GM15510 (cell line): ENCODE data around the gene CCDC171.

Experiments used
- POLR2A ChIP-seq: IDR thresholded peaks from 3 replicates; pipeline ENCODE4 v1.6.1; 2011; ENCODE audit warnings: borderline replicate concordance; ENCODE audit not compliant: insufficient read length; ENCODE audit errors: extremely low read depth

The CCDC171 gene

DNA sequence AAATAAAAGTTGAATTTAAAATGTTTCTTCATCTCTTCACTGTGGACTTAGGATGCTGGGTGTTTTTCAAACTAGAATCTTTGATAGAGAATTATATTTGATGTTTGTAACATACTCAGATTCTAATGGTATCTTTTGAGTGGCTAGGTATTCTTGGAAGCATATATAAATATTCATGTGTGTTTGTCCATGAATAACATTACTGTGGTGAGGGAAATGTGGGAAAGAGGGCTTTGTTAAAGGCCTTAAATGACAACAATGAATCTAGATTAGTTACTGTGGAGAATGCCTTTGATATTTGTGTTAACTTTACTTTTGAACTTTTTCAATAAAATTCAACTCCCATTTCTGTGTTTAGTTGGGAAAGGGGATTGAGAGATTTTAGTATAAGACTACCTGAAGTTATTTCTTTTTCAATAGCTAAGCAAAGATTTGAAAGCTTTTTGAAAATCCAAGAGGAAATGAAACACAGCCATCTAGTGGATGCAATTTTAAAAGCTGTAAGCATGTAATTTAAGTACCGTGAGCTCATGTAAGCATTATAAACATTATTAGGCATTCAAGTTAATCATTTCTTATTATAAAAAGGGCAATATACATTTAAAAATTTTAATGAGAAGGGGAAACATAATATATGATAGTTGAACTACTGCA is 69.6 kb downstream of the CCDC171 start:
- TF ChIP-seq POLR2A = no peak

DNA sequence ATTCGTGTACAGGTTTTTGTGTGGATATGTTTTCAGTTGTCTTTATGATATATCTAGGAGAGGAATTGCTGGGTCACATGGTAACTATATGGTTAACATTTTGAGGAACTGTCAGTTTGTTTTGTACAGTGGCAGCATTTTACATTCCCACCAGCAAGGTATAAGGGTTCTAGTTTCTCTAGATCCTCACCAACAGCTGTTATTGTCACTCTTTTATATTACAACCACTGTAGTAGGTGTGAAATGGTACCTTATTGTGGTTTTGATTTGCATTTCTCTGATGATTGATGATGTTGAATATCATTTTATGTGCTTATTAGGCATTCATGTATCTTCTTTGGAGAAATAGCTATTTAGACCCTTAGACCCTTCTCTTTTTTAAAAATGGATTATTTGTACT is 82.9 kb downstream of the CCDC171 start:
- no peak for TF ChIP-seq POLR2A

DNA sequence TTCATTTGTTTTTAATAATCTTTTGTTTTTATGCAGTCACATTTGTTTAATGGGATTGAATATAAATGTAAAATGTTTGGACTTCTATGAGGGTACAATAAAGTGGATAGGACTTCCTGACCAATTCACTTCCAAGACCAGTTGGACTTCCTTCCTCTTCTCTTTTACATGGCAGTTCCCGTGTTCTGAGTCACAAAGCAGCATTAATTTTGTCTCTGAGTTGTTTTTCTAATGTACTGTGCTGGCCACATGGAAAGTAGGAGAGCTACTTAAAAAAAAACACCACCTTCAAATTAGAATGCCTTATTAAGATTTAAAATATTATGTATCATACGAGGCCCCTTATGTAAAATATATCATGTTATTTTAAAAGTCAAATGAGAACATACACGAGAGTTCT is 87.3 kb downstream of the CCDC171 start:
- TF ChIP-seq POLR2A = no peak

DNA sequence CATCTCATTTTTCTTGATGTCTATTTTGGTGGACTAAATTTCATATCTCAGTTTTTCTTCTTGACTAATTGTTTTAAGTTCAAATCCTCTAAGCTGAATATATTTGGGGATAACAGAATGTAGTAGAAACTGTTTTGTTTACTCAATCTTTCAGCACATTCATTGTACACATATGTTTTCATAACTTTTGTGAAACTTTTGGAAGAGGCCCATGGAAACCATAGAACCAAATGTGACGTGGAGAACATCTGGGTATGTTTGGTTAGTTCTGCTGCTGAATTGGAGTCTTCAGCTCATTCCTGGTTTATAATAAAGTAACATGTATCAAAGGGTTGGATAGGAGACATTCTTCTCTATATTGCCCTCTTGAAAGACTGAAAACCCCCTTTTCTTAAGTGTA is 88.4 kb downstream of the CCDC171 start:
- no peak for TF ChIP-seq POLR2A

DNA sequence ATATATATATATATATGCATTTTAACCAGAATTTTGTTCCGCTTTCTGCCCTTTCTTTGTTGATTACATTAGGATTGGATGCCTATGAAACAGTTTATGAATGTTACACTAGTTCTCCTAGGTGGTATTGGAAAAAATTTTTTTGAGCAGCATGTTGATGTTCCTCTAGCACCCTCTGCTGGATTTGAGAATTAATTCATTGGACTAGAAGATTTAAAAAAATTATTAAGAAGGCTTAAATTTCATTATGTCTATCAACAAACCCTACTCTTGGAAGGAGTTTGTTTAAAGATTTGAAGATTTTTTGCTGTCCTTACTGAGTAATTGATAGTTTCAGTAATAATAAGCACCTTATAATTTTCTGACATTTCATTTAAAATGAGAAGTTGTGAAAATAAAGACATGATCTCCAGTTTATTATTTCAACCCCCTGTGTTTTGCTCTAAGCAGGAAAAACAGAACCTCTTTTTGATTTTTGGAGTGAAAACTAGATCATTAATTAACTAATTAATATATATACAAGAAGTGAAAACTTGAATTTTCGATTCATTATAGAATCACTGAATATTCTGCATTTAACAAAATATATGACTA is 89.6 kb downstream of the CCDC171 start:
- no peak for TF ChIP-seq POLR2A

DNA sequence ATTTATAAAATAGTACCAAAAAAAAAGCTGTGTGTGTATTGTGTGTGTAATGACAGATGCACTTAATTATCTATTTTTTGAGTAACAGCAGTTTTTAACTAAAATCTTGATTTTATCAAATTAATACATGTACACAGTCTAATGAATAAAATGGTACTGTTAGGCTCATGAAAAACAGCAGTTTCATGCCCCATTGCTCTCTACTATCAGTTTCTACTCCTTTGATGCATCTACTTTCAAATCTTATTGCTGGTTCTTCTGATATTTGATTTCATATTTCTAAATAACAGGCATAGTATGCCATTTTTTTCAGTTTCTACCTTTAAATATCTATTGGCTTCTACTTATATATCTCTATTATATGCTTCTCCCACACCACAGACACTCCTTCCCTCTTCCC is 117.4 kb downstream of the CCDC171 start:
- no peak for TF ChIP-seq POLR2A

DNA sequence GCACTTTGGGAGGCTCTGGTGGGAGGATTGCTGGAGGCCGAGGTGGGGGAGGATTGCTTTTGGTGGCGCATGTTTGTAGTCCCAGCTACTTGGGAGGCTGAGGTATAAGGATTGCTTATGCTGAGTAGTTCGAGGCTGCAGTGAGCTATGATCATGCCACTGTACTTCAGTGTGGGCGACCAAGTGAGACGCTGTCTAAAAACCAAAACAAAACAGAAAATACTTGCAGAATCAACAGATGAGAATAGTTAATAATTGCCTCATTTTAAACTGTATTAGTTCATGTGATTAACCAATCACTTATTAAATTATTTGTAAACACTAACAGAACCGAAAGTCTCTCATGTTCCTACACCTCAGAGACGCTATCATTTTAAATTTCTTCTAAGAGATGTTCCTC is 118.1 kb downstream of the CCDC171 start:
- TF ChIP-seq POLR2A = no peak

DNA sequence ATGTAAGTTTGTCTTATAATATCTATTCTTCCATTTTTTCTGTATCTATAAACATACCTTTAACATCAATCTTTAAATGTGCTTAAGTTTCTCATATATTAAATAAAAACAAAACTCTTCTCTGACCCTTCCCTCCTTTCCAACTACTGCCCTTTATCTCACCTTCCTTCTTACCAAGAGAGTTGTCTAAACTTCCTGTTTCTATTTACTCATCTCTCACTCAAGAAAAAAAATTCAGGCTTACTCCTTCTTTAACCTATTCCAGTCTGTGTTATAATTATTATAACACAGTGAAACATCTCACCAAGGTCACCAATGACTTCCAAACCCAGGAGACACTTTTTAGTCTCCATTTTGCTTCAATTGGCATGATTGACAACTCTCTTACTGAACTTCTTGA is 140.9 kb downstream of the CCDC171 start:
- no peak for TF ChIP-seq POLR2A

DNA sequence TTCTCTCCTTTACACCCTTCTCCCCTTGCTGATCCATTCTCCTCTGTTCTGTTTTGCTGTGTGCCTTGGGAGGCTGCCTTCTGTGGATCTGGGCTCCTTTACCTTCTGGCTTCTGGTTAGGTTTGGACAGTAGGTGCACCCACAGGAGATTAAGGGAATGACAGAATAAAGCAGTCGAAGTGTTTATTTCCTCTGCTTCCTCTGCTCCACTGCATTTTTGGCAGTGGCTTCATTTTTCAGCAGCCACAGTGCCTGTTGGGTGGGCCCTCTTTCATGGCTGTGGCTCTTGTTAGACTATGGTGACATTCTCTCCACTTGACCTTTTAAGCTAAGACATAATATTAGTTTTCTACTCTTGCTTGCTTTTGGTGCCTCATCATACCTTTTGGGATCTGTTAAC is 144.1 kb downstream of the CCDC171 start:
- TF ChIP-seq POLR2A = no peak

DNA sequence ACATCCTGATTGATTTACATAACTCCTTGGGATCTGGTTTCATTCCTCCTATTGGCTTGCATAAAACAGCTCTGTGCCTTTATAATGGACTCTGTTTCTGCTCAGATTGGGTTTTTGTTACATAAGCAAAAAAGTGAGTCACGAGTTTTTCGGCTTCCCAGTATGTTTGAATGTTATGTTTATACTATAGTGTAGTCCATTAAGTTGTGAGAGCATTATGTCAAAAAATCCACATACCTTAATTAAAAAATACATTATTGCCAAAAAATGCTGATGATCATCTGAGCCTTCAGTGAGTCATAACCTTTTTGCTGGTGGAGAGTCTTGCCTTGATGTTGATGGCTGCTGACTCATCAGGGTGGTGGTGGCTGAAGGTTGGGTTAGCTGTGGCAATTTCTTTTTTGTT is 144.6 kb downstream of the CCDC171 start:
- no peak for TF ChIP-seq POLR2A

DNA sequence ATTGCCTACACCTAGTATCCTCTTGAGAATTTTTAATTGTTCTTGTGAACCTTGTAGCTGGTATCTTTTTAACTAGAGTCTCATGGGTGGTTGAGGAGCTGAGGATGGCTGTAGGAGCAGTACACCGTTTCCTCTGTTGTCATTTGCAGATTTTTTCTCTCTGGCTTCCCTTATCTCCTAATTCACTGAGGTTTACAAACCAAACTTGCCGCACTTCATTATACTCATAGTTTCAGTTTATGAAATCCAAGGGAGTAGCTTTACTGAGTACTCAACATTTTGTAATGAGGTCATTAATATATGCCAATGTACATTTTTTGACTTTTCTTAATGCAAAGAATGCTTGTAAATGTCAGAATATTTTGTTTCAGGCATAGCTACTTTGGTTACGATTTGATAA is 154.2 kb downstream of the CCDC171 start:
- no peak for TF ChIP-seq POLR2A

DNA sequence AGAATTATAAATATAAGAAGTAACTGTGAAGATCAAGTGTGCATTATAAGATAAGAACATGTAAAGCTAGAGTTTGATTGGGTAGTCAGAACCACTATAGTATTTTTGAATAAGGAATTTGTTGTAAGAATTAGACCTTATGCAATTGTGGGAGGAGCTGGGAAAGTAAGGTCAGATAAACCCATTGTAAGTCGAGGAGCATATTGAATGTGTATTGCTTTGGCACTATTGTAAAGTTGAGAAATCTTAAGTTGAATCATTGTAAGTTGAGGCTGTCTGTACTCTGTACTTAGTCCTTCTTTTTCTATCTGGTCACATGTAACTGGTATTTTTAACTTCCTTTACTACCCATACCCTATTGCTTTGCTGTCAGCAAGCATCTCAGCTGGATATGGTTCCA is 158.7 kb downstream of the CCDC171 start:
- TF ChIP-seq POLR2A = no peak

DNA sequence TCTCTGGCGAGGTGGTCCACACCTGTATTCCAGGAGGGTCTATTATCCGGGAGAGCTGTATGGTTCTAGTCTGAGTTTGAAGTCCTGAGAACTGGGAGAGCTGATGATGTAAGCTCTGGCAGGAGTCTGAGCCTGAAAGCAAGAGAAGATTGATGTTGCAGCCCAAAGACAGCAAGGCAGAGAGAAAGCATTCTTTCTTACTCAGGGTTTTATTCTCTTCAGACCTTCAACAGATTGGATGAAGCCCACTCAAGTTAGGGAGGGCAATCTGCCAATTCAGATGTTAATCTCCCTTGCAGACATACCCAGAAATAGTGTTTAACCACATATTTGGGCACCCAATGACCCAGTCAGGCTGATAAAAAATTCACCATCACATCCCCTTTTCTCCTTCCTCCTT is 159.1 kb downstream of the CCDC171 start:
- no peak for TF ChIP-seq POLR2A

DNA sequence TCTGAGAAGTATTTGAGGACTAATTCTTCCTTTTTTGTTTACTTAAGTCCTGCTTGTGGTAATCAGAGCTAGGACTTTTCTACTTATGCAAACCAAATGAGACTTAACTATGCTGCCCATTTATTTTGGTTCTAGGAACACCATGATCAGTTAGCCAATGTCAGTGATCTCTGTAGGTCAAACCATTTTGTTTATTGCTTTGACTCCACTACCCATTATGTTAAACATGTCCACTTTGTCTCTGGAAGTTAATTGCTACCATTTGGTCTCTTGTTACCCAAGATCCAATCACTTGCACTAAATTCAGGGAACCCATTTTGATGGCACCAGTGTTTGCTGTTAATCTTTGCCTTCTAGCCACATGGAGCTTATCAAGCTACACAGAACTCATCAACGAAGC is 161.9 kb downstream of the CCDC171 start:
- TF ChIP-seq POLR2A = no peak

DNA sequence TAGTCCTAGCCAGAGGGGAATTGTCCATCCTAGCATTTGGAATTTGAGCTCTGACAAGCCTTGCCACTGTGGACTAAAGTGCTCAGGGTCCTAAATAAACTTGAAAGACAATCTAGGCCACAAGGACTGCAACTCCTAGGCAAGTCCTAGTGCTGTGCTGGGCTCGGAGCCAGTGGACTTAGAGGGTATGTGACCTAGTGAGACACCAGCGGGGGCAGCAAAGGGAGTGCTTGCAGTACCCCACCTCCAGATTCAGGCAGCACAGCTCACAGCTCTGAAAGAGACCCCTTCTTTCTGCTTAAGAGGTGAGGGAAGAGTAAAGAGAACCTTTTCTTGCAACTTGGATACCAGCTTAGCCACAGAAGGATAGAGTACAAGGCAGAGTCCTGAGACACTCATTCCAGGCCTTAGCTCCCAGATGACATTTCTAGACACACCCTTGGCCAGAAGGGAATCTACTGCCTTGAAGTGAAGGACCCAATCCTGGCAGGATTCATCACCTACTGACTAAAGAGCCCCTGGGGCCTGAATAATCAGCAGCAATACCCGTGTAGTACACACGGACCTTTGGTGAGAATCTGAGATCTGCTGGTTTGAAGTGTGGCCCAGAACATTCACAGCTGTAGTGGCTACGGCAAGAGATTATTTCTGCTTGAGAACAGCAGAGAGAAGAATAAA is 164.6 kb downstream of the CCDC171 start:
- TF ChIP-seq POLR2A = no peak

DNA sequence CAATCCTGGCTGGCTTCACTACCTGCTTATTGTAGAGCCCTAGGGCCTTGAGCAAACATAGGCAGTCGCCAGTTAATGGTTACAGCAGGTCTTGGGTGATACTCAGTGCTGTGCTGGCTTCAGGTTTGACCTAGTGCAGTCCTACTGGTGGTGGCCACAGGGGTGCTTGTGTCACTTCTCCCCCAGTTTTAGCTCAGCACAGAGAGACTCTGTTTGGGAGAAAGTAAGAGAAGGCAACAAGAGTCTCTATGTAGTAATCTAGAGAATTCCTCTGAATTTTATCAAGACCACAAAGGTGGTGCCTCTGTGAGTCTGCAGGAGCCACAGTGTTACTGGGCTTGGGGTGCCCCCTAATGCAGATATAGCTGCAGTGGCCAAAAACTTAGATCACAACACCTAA is 165.6 kb downstream of the CCDC171 start:
- TF ChIP-seq POLR2A = no peak
